ENCODE measurements around the gene AGO3. TPM values are rescaled to one million over a fixed set of nuclear protein-coding genes. Genes with fewer than 3 reads are reported as not detected.
A peak's percentile ranks its signal among the peaks of the same experiment; 100 is the strongest.

AGO3 gene
- total and polyA plus RNA-seq, 2 of the 13 experiments (the other 11 are each of a cell fraction or from before 2014, with no cell fraction given), result 21.2 to 27.1 TPM

DNA sequence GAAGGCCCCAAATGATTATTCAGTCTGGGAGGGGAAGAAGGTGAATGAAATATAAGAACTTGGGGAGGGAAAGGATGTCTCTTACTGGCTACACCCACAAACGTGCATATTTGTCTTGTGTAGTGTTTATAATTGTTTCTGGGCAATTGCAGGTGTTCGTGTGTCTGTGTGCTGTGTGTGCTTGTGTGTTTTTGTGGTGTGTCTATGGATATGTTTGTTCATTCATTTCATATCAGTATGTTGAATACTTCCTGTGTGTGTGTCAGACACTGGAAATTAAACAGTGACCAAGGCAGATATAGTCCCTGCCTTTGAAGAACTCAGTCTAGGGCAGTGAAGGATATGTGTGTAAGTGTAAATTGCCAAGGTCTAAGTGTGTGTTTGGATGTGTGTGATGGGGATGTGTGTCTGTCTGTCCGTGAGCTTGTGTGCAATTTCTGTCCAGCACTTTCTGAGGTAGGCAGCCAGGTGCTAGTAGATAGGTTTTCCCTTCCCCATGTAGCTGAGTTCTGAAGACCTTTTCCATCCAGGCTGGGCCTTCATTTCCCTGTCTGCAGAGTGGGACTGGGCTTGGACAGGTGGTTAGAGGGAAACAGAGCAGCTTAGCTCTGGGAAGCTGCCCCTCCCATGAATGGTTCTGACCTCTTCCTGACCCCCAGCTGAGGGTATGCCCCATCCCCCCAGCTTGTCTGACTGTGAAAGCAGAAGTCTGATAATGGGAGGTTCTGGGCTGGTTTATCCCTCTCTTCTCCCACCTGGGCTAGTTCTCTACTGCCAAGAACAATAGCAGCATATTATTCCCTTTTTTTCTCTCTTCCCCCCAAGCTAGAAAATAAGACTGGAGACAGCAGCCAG lies 44.1 kb upstream of the AGO3 start (continued):
- no peak for TF ChIP-seq ZFP36L1 (CRISPR knock-in tag; IDR thresholded peaks at IDR 0.05)
- no peak for TF ChIP-seq NR2F2 (IDR thresholded peaks at IDR 0.05; ENCODE audit: borderline replicate concordance, low read depth)
- no peak for TF ChIP-seq AGO1 (IDR thresholded peaks at IDR 0.05; ENCODE audit: low read depth, low read length, poor library complexity, severe bottlenecking)
- TF ChIP-seq, protein P1, sequence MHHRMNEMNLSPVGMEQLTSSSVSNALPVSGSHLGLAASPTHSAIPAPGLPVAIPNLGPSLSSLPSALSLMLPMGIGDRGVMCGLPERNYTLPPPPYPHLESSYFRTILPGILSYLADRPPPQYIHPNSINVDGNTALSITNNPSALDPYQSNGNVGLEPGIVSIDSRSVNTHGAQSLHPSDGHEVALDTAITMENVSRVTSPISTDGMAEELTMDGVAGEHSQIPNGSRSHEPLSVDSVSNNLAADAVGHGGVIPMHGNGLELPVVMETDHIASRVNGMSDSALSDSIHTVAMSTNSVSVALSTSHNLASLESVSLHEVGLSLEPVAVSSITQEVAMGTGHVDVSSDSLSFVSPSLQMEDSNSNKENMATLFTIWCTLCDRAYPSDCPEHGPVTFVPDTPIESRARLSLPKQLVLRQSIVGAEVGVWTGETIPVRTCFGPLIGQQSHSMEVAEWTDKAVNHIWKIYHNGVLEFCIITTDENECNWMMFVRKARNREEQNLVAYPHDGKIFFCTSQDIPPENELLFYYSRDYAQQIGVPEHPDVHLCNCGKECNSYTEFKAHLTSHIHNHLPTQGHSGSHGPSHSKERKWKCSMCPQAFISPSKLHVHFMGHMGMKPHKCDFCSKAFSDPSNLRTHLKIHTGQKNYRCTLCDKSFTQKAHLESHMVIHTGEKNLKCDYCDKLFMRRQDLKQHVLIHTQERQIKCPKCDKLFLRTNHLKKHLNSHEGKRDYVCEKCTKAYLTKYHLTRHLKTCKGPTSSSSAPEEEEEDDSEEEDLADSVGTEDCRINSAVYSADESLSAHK (CRISPR knock-in tag; IDR thresholded peaks at IDR 0.05; ENCODE audit: borderline replicate concordance), result no peak
- no peak for TF ChIP-seq ZNF749 (CRISPR knock-in tag; IDR thresholded peaks at IDR 0.05; ENCODE audit: borderline replicate concordance)
- TF ChIP-seq, protein P2, sequence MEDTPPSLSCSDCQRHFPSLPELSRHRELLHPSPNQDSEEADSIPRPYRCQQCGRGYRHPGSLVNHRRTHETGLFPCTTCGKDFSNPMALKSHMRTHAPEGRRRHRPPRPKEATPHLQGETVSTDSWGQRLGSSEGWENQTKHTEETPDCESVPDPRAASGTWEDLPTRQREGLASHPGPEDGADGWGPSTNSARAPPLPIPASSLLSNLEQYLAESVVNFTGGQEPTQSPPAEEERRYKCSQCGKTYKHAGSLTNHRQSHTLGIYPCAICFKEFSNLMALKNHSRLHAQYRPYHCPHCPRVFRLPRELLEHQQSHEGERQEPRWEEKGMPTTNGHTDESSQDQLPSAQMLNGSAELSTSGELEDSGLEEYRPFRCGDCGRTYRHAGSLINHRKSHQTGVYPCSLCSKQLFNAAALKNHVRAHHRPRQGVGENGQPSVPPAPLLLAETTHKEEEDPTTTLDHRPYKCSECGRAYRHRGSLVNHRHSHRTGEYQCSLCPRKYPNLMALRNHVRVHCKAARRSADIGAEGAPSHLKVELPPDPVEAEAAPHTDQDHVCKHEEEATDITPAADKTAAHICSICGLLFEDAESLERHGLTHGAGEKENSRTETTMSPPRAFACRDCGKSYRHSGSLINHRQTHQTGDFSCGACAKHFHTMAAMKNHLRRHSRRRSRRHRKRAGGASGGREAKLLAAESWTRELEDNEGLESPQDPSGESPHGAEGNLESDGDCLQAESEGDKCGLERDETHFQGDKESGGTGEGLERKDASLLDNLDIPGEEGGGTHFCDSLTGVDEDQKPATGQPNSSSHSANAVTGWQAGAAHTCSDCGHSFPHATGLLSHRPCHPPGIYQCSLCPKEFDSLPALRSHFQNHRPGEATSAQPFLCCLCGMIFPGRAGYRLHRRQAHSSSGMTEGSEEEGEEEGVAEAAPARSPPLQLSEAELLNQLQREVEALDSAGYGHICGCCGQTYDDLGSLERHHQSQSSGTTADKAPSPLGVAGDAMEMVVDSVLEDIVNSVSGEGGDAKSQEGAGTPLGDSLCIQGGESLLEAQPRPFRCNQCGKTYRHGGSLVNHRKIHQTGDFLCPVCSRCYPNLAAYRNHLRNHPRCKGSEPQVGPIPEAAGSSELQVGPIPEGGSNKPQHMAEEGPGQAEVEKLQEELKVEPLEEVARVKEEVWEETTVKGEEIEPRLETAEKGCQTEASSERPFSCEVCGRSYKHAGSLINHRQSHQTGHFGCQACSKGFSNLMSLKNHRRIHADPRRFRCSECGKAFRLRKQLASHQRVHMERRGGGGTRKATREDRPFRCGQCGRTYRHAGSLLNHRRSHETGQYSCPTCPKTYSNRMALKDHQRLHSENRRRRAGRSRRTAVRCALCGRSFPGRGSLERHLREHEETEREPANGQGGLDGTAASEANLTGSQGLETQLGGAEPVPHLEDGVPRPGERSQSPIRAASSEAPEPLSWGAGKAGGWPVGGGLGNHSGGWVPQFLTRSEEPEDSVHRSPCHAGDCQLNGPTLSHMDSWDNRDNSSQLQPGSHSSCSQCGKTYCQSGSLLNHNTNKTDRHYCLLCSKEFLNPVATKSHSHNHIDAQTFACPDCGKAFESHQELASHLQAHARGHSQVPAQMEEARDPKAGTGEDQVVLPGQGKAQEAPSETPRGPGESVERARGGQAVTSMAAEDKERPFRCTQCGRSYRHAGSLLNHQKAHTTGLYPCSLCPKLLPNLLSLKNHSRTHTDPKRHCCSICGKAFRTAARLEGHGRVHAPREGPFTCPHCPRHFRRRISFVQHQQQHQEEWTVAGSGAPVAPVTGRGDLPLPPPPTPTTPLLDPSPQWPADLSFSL (CRISPR knock-in tag; IDR thresholded peaks at IDR 0.05), result peak; percentile 12; the same call in 1 of the 2 replicates
- TF ChIP-seq ATRX (CRISPR knock-in tag; IDR thresholded peaks at IDR 0.05; ENCODE audit: borderline replicate concordance), result no peak
- TF ChIP-seq, protein P3, sequence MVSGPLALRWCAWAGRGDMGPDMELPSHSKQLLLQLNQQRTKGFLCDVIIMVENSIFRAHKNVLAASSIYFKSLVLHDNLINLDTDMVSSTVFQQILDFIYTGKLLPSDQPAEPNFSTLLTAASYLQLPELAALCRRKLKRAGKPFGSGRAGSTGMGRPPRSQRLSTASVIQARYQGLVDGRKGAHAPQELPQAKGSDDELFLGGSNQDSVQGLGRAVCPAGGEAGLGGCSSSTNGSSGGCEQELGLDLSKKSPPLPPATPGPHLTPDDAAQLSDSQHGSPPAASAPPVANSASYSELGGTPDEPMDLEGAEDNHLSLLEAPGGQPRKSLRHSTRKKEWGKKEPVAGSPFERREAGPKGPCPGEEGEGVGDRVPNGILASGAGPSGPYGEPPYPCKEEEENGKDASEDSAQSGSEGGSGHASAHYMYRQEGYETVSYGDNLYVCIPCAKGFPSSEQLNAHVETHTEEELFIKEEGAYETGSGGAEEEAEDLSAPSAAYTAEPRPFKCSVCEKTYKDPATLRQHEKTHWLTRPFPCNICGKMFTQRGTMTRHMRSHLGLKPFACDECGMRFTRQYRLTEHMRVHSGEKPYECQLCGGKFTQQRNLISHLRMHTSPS (CRISPR knock-in tag; IDR thresholded peaks at IDR 0.05; ENCODE audit: low read depth), result no peak
- no peak for TF ChIP-seq FOXO1 (CRISPR knock-in tag; IDR thresholded peaks at IDR 0.05)
- no peak for TF ChIP-seq NFE2L2 (IDR thresholded peaks at IDR 0.05; ENCODE audit: low read length)
- TF ChIP-seq HDAC6 (IDR thresholded peaks at IDR 0.05; ENCODE audit: low read depth, low read length), result no peak
- TF ChIP-seq, protein P4, sequence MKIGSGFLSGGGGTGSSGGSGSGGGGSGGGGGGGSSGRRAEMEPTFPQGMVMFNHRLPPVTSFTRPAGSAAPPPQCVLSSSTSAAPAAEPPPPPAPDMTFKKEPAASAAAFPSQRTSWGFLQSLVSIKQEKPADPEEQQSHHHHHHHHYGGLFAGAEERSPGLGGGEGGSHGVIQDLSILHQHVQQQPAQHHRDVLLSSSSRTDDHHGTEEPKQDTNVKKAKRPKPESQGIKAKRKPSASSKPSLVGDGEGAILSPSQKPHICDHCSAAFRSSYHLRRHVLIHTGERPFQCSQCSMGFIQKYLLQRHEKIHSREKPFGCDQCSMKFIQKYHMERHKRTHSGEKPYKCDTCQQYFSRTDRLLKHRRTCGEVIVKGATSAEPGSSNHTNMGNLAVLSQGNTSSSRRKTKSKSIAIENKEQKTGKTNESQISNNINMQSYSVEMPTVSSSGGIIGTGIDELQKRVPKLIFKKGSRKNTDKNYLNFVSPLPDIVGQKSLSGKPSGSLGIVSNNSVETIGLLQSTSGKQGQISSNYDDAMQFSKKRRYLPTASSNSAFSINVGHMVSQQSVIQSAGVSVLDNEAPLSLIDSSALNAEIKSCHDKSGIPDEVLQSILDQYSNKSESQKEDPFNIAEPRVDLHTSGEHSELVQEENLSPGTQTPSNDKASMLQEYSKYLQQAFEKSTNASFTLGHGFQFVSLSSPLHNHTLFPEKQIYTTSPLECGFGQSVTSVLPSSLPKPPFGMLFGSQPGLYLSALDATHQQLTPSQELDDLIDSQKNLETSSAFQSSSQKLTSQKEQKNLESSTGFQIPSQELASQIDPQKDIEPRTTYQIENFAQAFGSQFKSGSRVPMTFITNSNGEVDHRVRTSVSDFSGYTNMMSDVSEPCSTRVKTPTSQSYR (CRISPR knock-in tag; IDR thresholded peaks at IDR 0.05; ENCODE audit: borderline replicate concordance), result peak; percentile 21; the same call in 1 of the 2 replicates
